ENCODE data around the gene NPTX2.
"Not testable (repeated sequence)": the region's sequence is repeated elsewhere in the genome, so short reads cannot be mapped to it uniquely, and the experiment has no call there.

The NPTX2 gene

GRCh38 chr7:98617051-98617959, at the start of gene NPTX2:
NPTX2 (plus strand) TSS chr7:98617285; CDS start chr7:98617462, 177 bp downstream.
- Mint-ChIP-seq H3K36me3 (no peaks in the 10 kb centered on the region), H3K4me1 (no peaks in the 10 kb centered on the region), H3K27ac (no peak within 1 kb of the TSS), H3K4me3 (no peak within 1 kb of the TSS), H3K9me3 (peaks cover 2% of the 10 kb centered on the region), H3K27me3 (peaks cover 62% of the 10 kb centered on the region)
- CTCF ChIA-PET, result no interaction called here
- no peak for DNase-seq

DNA sequence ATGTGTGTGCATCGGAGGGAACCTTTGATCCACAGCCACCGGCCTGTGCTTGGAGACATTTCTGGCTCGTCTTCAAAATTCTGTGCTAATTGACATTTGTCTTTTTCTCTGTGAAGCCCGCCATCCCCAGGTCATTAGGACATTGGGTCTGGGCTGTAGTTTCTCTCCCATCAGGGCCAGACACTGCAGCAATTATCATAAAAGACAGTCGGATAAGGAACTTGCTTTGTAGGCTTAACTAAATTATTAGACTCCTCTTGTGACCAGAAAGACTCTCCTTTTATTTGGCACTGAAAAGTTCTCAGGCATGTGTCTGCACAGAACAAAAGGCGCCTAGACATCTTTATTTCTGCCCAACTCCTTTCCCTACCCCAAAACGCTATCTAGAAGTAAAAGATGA, 49.1 kb upstream of the NPTX2 start:
- Mint-ChIP-seq H3K4me1 (no peaks in the 10 kb centered on the region), H3K27ac (no peak overlapping the region), H3K4me3 (no peak overlapping the region), H3K27me3 (no peaks in the 10 kb centered on the region), H3K36me3 (no peaks in the 10 kb centered on the region), H3K9me3 (peaks cover 11% of the 10 kb centered on the region)
- CTCF ChIA-PET, result no interaction called here
- DNase-seq, result no peak

DNA sequence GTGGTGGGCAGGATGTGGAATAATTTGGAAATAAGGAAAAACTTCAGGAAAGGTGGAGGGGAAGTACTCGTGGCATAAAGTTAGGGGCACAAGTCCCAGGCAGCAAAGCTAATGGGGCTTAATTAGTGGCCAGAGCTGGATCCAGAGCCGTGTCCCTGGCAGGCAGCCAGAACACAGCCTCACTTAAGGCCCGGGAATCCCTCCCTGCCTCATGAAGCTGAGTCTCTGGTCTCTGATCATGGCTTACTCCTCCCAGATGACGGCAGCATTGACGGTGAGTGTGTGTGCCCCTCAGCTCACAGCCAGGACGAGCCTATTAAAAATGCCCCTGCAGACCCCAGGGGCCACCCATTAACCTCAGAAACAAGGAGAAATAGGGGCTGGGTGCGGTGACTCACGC, 48.2 kb upstream of the NPTX2 start:
- Mint-ChIP-seq H3K4me3 (no peak overlapping the region), H3K27me3 (no peaks in the 10 kb centered on the region), H3K27ac (no peak overlapping the region), H3K4me1 (no peaks in the 10 kb centered on the region), H3K36me3 (no peaks in the 10 kb centered on the region), H3K9me3 (peaks cover 10% of the 10 kb centered on the region)
- DNase-seq, result no peak
- CTCF ChIA-PET, result interaction anchor here (0.5 kb wide), 1 partner anchor 802 kb away, joined by 3 read pairs; no protein-coding TSS in a partner anchor

GRCh38 chr7:98569691-98570337, 47.3 kb upstream of the NPTX2 start:
- no peak overlapping the region for H3K4me3 Mint-ChIP-seq
- H3K9me3 Mint-ChIP-seq, result peaks cover 5% of the 10 kb centered on the region
- no peaks in the 10 kb centered on the region for H3K27me3 Mint-ChIP-seq
- no peak for DNase-seq
- H3K27ac Mint-ChIP-seq, result no peak overlapping the region
- H3K4me1 Mint-ChIP-seq, result no peaks in the 10 kb centered on the region
- no peaks in the 10 kb centered on the region for H3K36me3 Mint-ChIP-seq
- CTCF ChIA-PET, result no interaction called here

DNA sequence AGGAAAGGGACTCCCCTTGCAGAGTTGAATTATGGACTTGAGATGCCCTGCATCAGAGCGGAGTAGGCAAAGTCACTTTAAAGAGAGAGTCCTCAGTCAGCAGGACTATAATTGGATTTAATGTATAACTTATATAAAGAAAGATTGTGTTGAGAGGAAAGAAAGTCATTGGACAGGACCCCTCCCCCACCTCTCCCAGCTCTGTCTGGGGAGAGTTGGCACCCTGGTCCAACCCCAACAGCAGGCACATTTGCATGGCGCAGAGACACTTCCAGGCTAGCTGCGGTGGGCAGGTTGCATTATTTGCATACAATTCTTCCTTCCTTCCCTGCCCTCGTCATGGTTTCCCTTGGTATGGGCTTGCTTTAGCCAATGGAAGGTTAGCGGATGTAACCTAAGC, 46.1 kb upstream of the NPTX2 start:
- H3K36me3 Mint-ChIP-seq, result peaks cover 1% of the 10 kb centered on the region
- no peak for DNase-seq
- H3K9me3 Mint-ChIP-seq, result peaks cover 7% of the 10 kb centered on the region
- no peaks in the 10 kb centered on the region for H3K27me3 Mint-ChIP-seq
- CTCF ChIA-PET, result no interaction called here
- no peaks in the 10 kb centered on the region for H3K4me1 Mint-ChIP-seq
- no peak overlapping the region for H3K4me3 Mint-ChIP-seq
- H3K27ac Mint-ChIP-seq, result no peak overlapping the region

- Mint-ChIP-seq H3K4me1 (no peaks in the 10 kb centered on the region), H3K9me3 (peaks cover 16% of the 10 kb centered on the region), H3K4me3 (no peak overlapping the region), H3K27ac (no peak overlapping the region), H3K27me3 (no peaks in the 10 kb centered on the region), H3K36me3 (peaks cover 2% of the 10 kb centered on the region)
- CTCF ChIA-PET, result no interaction called here
- no peak for DNase-seq
Measured at GRCh38 chr7:98571986-98572385, 45.1 kb upstream of the NPTX2 start.

DNA sequence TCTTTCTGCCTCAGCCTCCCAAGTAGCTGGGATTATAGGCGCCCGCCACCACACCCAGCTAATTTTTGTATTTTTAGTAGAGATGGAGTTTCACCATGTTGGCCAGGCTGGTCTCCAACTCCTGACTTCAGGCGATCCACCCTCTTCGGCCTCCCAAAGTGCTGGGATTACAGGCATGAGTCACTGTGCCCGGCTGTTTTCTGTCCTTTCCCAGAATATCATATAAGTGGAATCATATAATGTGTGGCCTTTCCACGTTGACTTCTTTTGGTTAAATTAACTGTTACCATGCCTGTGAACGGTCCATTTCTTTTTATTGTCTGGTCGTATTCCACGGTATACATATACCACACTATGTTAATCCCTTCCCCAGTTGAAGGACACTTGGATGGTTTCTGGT, 44.4 kb upstream of the NPTX2 start:
- CTCF ChIA-PET, H3K27ac Mint-ChIP-seq, H3K36me3 Mint-ChIP-seq, DNase-seq, H3K27me3 Mint-ChIP-seq, H3K4me1 Mint-ChIP-seq, H3K4me3 Mint-ChIP-seq: not testable (repeated sequence)
- H3K9me3 Mint-ChIP-seq, result peaks cover 18% of the 10 kb centered on the region

- H3K4me1 Mint-ChIP-seq, result no peaks in the 10 kb centered on the region
- no peak overlapping the region for H3K4me3 Mint-ChIP-seq
- H3K36me3 Mint-ChIP-seq, result peaks cover 2% of the 10 kb centered on the region
- peaks cover 23% of the 10 kb centered on the region for H3K9me3 Mint-ChIP-seq
- CTCF ChIA-PET, result no interaction called here
- H3K27me3 Mint-ChIP-seq, result no peaks in the 10 kb centered on the region
- H3K27ac Mint-ChIP-seq, result no peak overlapping the region
- no peak for DNase-seq
Measured at GRCh38 chr7:98573816-98574215, 43.3 kb upstream of the NPTX2 start.

DNA sequence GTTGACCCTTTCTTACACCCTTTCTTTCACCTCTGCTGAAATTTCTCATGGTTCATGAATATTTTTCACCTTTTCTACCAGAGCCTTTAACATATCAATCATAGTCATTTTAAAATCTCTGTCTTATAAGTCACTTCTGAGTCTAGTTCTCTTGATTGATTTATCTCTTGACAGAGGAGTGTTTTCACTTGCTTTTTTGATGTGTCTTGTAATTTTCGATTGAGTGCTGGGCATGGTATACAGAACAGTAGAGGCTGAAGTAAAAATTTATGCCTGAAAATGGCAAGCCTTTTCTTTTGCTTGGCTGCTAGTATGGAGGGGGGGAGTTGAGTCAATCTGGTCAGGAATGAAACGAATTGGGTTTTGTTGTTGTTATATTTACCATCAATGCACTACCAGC, 41.2 kb upstream of the NPTX2 start:
- H3K4me1 Mint-ChIP-seq, result no peaks in the 10 kb centered on the region
- peaks cover 23% of the 10 kb centered on the region for H3K9me3 Mint-ChIP-seq
- H3K27me3 Mint-ChIP-seq, result no peaks in the 10 kb centered on the region
- peaks cover 2% of the 10 kb centered on the region for H3K36me3 Mint-ChIP-seq
- CTCF ChIA-PET, result no interaction called here
- no peak for DNase-seq
- H3K4me3 Mint-ChIP-seq, result no peak overlapping the region
- no peak overlapping the region for H3K27ac Mint-ChIP-seq

DNA sequence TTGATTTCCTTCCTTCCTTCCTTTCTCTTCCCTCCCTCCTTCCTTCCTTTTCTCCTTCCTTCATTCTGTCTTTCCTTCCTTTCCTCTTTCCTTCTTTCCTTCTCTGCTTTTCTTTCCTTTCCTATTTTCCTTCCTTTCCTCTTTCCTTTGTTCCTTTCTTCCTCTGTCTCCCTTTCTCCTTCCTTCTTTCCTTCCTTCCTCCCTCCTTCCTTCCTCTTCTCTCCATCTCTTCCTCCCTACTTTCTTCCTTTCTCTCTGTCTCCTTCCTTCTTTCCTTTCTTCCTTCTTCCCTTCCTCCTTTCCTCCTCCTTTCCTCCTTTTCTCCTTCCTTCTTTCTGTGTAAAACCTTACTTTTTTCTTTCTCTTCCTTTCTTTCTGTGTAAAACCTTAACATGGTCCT, 32.3 kb upstream of the NPTX2 start:
- CTCF ChIA-PET, result no interaction called here
- DNase-seq, result no peak
- H3K4me1 Mint-ChIP-seq, result no peaks in the 10 kb centered on the region
- no peaks in the 10 kb centered on the region for H3K9me3 Mint-ChIP-seq
- H3K27ac Mint-ChIP-seq, result no peak overlapping the region
- H3K36me3 Mint-ChIP-seq, result no peaks in the 10 kb centered on the region
- H3K27me3 Mint-ChIP-seq, result no peaks in the 10 kb centered on the region
- H3K4me3 Mint-ChIP-seq, result no peak overlapping the region

- Mint-ChIP-seq H3K27me3 (no peaks in the 10 kb centered on the region), H3K27ac (no peak overlapping the region), H3K9me3 (no peaks in the 10 kb centered on the region), H3K36me3 (no peaks in the 10 kb centered on the region), H3K4me1 (no peaks in the 10 kb centered on the region), H3K4me3 (no peak overlapping the region)
- DNase-seq, result no peak
- CTCF ChIA-PET, result no interaction called here
Measured at GRCh38 chr7:98591926-98592325, 25.2 kb upstream of the NPTX2 start.

- Mint-ChIP-seq H3K9me3 (no peaks in the 10 kb centered on the region), H3K4me3 (no peak overlapping the region), H3K36me3 (no peaks in the 10 kb centered on the region), H3K27ac (no peak overlapping the region), H3K4me1 (no peaks in the 10 kb centered on the region), H3K27me3 (no peaks in the 10 kb centered on the region)
- CTCF ChIA-PET, result no interaction called here
- no peak for DNase-seq
Measured at GRCh38 chr7:98594348-98594747, 22.7 kb upstream of the NPTX2 start.

- Mint-ChIP-seq H3K36me3 (no peaks in the 10 kb centered on the region), H3K4me1 (no peaks in the 10 kb centered on the region), H3K27me3 (no peaks in the 10 kb centered on the region), H3K9me3 (no peaks in the 10 kb centered on the region), H3K4me3 (no peak overlapping the region), H3K27ac (no peak overlapping the region)
- CTCF ChIA-PET, result no interaction called here
- DNase-seq, result no peak
Measured at GRCh38 chr7:98594787-98595186, 22.3 kb upstream of the NPTX2 start.

- Mint-ChIP-seq H3K4me1 (no peaks in the 10 kb centered on the region), H3K27me3 (no peaks in the 10 kb centered on the region), H3K27ac (no peak overlapping the region), H3K9me3 (no peaks in the 10 kb centered on the region), H3K4me3 (no peak overlapping the region), H3K36me3 (no peaks in the 10 kb centered on the region)
- no peak for DNase-seq
- CTCF ChIA-PET, result interaction anchor here (0.6 kb wide), 1 partner anchor 195 kb away, joined by 3 read pairs; no protein-coding TSS in a partner anchor
Measured at GRCh38 chr7:98598846-98599615, 18.1 kb upstream of the NPTX2 start.

All from activated naive CD4-positive, alpha-beta T cell treated with anti-CD3 and anti-CD28 coated beads, Interleukin-2, amount 10 ng/mL, durations not matched to agents 7 days and 5 days (primary cell).